GM20000 (cell line): ENCODE results near the gene DIS3L2.
"Not testable (repeated sequence)": the region's sequence is repeated elsewhere in the genome, so short reads cannot be mapped to it uniquely, and the experiment has no call there.

ENCODE experiments used
- DNase-seq: peaks from one replicate; pipeline ENCODE4 v3.0.0; 2012; ENCODE audit warnings: low spot score
- TF ChIP-seq, protein P1 (sequence below): IDR thresholded peaks from 2 replicates; pipeline ENCODE4 v1.5.1; 2012; ENCODE audit warnings: mild to moderate bottlenecking, control low read depth; ENCODE audit errors: extremely low read depth, missing control alignments

Gene DIS3L2

DNA sequence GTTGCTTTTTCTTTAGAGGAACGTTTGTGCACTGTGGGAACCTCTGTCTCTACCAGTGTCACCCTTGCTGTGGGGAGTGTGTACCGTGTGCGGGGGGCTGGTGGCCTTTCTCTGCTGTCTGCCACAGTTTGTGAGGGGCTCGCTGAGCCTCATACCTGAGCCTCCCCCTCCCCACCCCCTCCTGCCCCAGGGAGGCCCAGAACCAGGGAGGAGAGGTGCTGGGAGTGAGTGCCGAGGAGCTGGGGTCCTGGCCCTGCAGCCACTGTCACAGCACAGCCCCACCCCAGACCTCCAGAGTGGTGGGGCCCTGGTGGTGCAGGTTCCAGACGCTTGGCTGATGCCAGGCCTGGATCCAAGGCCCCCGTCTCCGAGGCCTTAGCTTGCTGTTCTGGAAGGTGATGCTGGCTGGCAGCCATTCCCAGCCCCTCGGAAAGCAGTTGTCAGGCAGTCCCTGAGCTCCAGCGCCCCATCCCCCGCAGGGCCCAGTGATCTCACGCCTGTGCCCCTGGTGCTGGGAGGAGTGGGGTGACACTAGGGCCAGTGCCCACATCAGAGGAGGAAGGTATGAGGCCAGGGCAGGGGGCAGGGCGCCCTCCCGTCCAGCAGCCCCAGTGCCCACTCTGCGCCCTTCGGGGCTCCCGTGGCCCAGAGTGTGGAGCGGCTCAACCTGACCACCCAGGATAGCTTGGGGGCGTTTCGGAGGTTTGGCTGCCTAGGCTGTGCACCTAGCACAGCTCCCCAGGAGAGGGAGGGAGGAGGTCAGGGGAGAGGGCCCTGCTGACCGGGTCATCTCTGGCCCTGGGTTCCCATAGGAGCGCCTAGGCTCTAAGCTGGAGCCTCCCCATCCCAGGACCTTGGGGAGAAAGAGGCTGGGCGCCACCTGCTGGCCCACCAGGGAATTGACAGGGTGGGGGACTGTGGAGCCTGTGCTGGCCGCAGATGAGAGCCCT is 364.1 kb downstream of the DIS3L2 start:
- DNase-seq = no peak
- TF ChIP-seq, protein P1, sequence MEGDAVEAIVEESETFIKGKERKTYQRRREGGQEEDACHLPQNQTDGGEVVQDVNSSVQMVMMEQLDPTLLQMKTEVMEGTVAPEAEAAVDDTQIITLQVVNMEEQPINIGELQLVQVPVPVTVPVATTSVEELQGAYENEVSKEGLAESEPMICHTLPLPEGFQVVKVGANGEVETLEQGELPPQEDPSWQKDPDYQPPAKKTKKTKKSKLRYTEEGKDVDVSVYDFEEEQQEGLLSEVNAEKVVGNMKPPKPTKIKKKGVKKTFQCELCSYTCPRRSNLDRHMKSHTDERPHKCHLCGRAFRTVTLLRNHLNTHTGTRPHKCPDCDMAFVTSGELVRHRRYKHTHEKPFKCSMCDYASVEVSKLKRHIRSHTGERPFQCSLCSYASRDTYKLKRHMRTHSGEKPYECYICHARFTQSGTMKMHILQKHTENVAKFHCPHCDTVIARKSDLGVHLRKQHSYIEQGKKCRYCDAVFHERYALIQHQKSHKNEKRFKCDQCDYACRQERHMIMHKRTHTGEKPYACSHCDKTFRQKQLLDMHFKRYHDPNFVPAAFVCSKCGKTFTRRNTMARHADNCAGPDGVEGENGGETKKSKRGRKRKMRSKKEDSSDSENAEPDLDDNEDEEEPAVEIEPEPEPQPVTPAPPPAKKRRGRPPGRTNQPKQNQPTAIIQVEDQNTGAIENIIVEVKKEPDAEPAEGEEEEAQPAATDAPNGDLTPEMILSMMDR = peak; percentile 50

DNA sequence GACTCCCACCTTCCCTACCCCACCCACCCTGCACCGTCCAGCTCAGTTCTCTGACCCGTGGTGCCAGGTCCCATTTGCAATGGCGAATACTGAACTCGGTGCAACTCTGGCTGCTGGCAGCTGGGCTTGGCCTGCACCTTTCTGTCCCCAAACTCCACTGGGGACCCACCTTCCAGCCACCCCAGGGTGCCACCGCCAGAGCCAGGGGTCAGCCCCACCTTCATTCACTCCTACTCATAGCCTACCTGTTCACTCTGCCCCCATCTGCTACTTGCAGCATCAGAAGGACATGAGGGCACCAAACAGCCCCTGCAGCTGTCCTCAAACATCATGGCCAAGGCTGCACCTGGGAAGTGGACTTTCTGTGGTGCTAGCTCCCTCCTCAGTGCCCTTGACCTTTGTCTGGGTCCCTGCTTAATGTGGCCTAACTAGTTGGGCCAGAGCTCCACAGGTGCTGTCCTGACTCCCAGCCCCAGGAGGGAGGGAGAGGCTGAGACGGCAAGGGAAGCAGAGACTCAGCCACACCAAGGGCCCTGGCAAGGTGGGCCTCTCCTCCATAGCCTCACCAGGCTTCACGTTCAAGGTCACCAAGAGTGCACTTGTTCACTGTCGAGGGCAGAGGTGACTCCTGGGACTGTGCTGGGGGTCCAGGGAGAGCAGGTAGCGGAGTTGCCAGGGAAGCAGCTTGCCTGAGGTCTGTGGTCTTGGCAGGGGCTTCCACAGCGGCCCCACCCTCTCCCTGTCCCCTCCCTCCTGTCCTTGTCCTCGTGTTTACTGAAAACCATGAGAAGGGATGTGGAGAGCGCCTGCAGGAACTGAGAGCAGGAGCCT is 365.0 kb downstream of the DIS3L2 start:
- DNase-seq = not testable (repeated sequence)

DNA sequence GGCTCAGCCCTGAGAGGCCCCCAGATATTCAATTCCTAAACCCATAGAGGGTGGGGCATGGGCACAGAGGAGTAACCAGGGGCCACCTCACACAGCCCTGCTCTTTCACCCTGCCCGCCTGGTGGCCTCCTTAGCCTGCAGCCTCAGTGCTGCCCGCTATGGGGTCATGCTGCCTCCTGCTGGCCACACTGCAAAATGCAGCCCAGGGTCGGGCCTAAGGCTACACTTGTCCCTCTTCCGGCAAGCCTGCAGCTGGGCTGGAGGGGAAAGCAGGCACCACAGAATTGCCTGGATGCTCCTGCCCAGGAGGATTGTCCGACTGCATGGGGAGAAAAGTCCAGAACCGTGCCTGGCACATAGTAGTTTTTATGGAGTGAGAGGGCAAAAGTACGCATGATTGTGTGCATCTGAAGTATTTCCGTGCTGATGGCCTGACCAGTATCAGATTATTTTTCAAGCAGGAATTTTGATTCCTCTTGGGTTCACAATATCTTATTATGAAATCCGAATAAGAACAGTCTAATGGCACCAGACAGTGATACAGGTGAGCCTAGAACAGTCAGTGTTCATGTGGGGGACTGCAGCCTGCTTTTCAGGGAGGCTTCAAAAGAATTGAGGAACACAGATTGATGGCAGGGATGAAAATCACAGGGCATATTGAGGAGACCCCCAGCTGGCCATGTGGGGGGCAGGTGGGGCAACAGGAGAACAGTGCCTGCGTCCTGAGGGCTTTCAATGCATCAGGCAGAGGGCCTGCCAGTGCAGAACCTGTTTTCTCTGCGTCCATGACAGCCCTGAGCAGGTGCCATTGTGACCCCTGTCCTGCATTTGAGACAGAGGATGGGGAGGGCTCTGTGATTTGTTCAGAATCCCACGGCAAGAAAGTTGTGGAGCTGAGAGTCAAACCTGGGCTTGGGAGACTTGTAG is 365.9 kb downstream of the DIS3L2 start:
- TF ChIP-seq, protein P1 = peak; percentile 92
- peak; percentile 83 for DNase-seq

DNA sequence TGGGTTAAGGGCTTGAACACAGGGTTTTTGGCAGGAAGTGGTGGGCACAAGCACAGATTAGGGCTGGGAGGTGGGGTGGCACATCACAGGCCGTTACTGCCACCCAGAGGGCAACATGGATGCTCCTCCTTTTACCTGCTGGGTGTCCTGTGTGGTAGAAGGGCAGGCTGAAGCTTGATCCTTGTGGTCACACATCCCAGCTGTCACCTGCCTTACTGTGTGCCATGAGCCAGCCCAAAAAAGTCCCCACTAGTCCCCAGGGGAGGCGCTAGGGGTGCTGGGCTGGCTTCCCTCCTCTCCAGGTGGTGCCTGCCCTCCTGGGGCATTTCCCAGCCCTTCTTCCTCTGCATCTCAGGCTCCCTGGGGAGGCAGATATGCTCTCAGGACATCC is 366.5 kb downstream of the DIS3L2 start:
- TF ChIP-seq, protein P1 = no peak
- DNase-seq = no peak

DNA sequence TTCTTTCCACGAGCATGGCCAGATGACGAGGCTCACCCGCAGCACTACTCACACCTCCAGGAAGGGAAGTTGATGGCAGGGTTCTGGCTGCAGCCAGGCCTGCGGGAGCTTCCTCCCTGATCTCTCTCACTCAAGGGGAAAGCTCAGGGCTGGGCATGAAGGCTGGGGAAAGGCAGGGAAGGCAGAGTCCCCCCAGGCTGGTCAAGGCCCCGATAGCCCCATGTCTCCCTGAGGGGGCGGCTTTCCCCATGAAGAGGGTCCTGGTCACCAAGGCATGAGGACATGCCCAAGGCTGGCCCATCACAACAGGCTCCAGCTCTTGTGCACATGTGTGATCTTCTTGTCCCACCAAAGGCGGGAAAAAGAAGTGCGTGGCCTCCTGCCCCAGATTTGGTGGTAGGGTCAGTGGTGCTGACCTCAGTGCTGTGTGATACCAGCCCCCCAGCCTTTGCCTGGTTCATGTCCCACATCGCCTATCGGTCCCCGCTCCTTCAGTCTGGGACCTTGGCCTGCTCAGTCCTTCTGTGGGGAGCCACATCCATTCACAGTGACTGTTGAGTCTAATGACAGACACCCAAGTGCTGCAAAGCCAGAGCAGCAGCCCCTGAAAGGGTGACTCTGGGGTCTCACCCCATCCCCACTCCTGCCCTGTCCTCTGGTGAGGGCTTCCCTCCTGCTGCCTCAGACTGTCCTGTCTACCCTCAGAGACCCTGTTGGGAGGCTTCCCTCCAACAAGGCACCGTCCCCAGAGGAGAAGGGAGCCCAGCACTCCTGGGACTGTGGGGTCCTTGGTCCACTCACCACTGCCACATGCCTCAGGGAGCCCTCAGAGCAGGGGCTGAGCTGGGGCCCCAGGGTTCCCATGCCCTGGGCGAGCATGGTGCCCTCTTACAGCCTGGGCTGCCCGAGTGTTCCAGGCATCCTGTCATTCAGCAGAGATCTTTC is 367.3 kb downstream of the DIS3L2 start:
- no peak for DNase-seq
- TF ChIP-seq, protein P1 = no peak

DNA sequence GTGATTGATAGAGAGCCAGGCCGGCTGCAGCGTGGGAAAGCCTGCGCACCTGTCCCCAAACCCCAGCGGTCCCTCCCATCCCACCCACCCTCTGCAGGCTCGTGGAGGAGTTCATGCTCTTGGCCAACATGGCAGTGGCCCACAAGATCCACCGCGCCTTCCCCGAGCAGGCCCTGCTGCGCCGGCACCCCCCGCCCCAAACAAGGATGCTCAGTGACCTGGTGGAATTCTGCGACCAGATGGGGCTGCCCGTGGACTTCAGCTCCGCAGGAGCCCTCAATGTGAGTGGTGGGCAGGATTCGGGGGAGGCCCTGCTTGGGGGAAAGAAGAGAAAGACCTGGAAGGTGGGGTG is 368.2 kb downstream of the DIS3L2 start:
- no peak for DNase-seq

More for the DNA sequence above, 368.2 kb downstream of the DIS3L2 start:
- TF ChIP-seq, protein P1 = no peak
